ENCODE measurements around the gene NCAPG2. TPM values are rescaled to one million over a fixed set of nuclear protein-coding genes. Genes with fewer than 3 reads are reported as not detected.

The NCAPG2 gene
- polyA plus RNA-seq, 1 donor from 2014 or later = 8.3 TPM

DNA sequence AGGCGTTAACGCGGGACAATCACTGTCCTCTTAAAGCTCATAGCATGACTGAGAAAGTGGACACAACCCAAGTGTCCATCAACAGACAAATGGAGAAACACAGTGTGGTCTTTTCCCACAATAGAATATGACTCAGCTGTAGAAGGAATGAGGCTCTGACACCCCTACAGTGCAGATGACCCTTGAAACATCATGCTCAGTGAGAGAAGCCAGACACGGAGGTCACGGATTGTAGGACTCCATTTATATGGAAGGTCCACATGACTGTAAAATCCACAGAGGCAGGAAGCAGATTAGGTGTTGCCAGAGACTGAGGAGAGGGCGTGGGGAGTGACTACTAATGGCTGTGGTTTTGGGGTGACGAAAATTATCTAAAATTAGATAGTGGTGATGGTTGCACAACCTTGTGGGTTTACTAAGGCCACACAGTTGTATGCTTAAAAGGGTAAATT is 6.1 kb upstream of the NCAPG2 start:
- Histone ChIP-seq H3K27ac (ENCODE audit: low read length) (no peak overlapping the region), H3K79me2 (replicated peaks; ENCODE audit: insufficient read depth, low read length) (no peaks in the 10 kb centered on the region), H4K20me1 (ENCODE audit: insufficient read depth) (no peaks in the 10 kb centered on the region), H3K9me3 (ENCODE audit: low read length) (no peaks in the 10 kb centered on the region), H2AFZ (ENCODE audit: low read depth, low read length) (no peak overlapping the region), H3K9ac (ENCODE audit: low read length) (no peak overlapping the region), H3K4me3 (ENCODE audit: low read length) (no peak overlapping the region), H3K27me3 (ENCODE audit: insufficient read depth, low read depth, low read length) (no peaks in the 10 kb centered on the region), H3K4me2 (ENCODE audit: low read length) (no peak overlapping the region), H3K36me3 (ENCODE audit: insufficient read depth, low read length) (no peaks in the 10 kb centered on the region), H3K9me2 (ENCODE audit: insufficient read depth, low read length) (no peaks in the 10 kb centered on the region), H3F3A (ENCODE audit: insufficient read depth, low read length, poor library complexity, severe bottlenecking) (no peaks in the 10 kb centered on the region)
- TF ChIP-seq, protein P1, sequence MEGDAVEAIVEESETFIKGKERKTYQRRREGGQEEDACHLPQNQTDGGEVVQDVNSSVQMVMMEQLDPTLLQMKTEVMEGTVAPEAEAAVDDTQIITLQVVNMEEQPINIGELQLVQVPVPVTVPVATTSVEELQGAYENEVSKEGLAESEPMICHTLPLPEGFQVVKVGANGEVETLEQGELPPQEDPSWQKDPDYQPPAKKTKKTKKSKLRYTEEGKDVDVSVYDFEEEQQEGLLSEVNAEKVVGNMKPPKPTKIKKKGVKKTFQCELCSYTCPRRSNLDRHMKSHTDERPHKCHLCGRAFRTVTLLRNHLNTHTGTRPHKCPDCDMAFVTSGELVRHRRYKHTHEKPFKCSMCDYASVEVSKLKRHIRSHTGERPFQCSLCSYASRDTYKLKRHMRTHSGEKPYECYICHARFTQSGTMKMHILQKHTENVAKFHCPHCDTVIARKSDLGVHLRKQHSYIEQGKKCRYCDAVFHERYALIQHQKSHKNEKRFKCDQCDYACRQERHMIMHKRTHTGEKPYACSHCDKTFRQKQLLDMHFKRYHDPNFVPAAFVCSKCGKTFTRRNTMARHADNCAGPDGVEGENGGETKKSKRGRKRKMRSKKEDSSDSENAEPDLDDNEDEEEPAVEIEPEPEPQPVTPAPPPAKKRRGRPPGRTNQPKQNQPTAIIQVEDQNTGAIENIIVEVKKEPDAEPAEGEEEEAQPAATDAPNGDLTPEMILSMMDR (IDR thresholded peaks at IDR 0.05; ENCODE audit: poor library complexity, severe bottlenecking) = no peak
- no peak for TF ChIP-seq EP300 (conservative IDR thresholded peaks at IDR 0.05; ENCODE audit: poor library complexity, severe bottlenecking)

DNA sequence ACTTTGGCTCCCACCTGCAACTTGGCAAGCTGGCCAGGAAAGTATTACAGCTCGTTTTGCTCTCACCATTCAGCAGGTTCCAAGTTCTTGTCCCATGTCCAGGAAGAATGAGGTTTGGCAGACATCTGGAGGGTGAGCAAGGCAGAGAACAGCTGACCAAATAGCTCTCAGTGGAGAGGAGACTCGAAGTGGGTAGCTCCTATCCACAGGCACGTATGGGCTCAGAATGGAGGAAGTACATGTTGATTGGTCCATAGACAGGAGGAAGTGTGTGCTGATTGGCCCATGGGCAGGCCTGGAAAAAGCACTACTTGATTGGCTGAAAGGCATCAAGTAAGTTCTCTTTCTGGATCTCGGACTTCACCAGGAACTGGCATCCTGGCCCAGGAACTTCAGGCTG is 3.0 kb upstream of the NCAPG2 start:
- H3K9ac ChIP-seq (ENCODE audit: low read length) = no peak overlapping the region
- H3K9me2 ChIP-seq (ENCODE audit: insufficient read depth, low read length) = no peaks in the 10 kb centered on the region
- H3K36me3 ChIP-seq (ENCODE audit: insufficient read depth, low read length) = no peaks in the 10 kb centered on the region
- no peaks in the 10 kb centered on the region for H3K9me3 ChIP-seq (ENCODE audit: low read length)
- H4K20me1 ChIP-seq (ENCODE audit: insufficient read depth) = no peaks in the 10 kb centered on the region
- H3F3A ChIP-seq (ENCODE audit: insufficient read depth, low read length, poor library complexity, severe bottlenecking) = no peaks in the 10 kb centered on the region
- no peak overlapping the region for H3K4me2 ChIP-seq (ENCODE audit: low read length)
- no peak overlapping the region for H3K27ac ChIP-seq (ENCODE audit: low read length)
- peaks cover 11% of the 10 kb centered on the region for H3K79me2 ChIP-seq (replicated peaks; ENCODE audit: insufficient read depth, low read length)
- no peak overlapping the region for H2AFZ ChIP-seq (ENCODE audit: low read depth, low read length)
- TF ChIP-seq TAF1 (IDR thresholded peaks at IDR 0.05; ENCODE audit: low read depth) (no peak), RAD21 (conservative IDR thresholded peaks at IDR 0.05) (no peak), SMC3 (conservative IDR thresholded peaks at IDR 0.05; ENCODE audit: poor library complexity) (no peak), MXI1 (conservative IDR thresholded peaks at IDR 0.05; ENCODE audit: poor library complexity, severe bottlenecking) (no peak)
- H3K4me3 ChIP-seq (ENCODE audit: low read length) = no peak overlapping the region
- H3K27me3 ChIP-seq (ENCODE audit: insufficient read depth, low read depth, low read length) = no peaks in the 10 kb centered on the region

DNA sequence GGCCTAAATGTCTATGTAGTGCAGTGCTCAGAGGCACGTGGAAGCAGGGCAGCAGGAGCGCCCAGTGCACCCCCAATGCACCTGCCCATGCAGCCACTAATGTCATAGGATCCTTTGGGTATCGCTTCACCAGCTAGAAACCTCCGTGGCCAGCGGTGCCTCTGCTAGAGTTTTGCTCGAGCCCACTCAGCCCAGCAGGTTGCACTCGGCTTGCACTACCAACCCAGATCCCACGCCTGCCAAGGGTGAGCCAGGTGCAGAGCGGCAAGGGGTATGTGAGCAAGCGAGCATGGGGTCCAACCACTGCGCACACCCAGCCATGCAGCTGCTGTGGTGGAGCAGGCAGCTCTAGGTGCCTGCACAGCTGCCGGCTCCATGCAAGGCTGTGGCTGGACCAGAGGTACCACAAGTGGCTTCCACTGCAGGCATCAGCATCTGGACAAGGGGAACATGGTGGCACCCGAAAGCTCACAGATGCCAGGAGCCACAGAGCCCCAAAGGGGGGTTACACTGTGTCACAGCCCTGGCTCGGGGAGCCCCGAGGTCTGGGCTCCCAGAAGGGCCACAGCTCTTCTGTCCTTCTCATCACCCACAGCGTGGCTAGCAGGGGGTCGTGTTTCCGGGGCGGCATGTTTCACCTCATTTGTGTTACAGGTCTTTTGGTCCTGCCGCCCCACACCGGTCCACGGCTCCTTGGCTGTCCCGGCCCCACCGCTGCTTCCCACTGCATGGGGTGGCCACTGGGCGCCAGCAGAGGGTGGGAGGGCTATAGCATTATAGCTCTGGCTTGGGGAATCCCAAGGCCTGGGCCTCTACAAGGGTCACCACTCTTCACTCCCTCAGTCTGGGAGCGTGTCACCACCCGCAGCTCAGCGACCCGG is 2.3 kb upstream of the NCAPG2 start:
- TF ChIP-seq POLR2AphosphoS5 (IDR thresholded peaks at IDR 0.05) = no peak
- no peak for TF ChIP-seq SMC3 (conservative IDR thresholded peaks at IDR 0.05; ENCODE audit: poor library complexity)
- TF ChIP-seq EZH2 (IDR thresholded peaks at IDR 0.05; ENCODE audit: borderline replicate concordance, insufficient read depth, low read length, poor library complexity, severe bottlenecking) = no peak
- no peak for TF ChIP-seq EP300 (conservative IDR thresholded peaks at IDR 0.05; ENCODE audit: poor library complexity, severe bottlenecking)
- TF ChIP-seq RAD21 (conservative IDR thresholded peaks at IDR 0.05) = no peak
- TF ChIP-seq, protein P1 (IDR thresholded peaks at IDR 0.05; ENCODE audit: poor library complexity, severe bottlenecking) = no peak
- no peak for TF ChIP-seq MXI1 (conservative IDR thresholded peaks at IDR 0.05; ENCODE audit: poor library complexity, severe bottlenecking)
- no peak for TF ChIP-seq TAF1 (IDR thresholded peaks at IDR 0.05; ENCODE audit: low read depth)
- TF ChIP-seq, protein P2, sequence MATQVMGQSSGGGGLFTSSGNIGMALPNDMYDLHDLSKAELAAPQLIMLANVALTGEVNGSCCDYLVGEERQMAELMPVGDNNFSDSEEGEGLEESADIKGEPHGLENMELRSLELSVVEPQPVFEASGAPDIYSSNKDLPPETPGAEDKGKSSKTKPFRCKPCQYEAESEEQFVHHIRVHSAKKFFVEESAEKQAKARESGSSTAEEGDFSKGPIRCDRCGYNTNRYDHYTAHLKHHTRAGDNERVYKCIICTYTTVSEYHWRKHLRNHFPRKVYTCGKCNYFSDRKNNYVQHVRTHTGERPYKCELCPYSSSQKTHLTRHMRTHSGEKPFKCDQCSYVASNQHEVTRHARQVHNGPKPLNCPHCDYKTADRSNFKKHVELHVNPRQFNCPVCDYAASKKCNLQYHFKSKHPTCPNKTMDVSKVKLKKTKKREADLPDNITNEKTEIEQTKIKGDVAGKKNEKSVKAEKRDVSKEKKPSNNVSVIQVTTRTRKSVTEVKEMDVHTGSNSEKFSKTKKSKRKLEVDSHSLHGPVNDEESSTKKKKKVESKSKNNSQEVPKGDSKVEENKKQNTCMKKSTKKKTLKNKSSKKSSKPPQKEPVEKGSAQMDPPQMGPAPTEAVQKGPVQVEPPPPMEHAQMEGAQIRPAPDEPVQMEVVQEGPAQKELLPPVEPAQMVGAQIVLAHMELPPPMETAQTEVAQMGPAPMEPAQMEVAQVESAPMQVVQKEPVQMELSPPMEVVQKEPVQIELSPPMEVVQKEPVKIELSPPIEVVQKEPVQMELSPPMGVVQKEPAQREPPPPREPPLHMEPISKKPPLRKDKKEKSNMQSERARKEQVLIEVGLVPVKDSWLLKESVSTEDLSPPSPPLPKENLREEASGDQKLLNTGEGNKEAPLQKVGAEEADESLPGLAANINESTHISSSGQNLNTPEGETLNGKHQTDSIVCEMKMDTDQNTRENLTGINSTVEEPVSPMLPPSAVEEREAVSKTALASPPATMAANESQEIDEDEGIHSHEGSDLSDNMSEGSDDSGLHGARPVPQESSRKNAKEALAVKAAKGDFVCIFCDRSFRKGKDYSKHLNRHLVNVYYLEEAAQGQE (IDR thresholded peaks at IDR 0.05; ENCODE audit: borderline replicate concordance) = no peak
- H3K9me3 ChIP-seq (ENCODE audit: low read length) = no peaks in the 10 kb centered on the region
- no peak overlapping the region for H3K4me3 ChIP-seq (ENCODE audit: low read length)

More for the DNA sequence above, 2.3 kb upstream of the NCAPG2 start:
- Histone ChIP-seq H3K36me3 (ENCODE audit: insufficient read depth, low read length) (no peaks in the 10 kb centered on the region), H3F3A (ENCODE audit: insufficient read depth, low read length, poor library complexity, severe bottlenecking) (no peaks in the 10 kb centered on the region), H3K9ac (ENCODE audit: low read length) (no peak overlapping the region), H2AFZ (ENCODE audit: low read depth, low read length) (no peak overlapping the region), H3K27ac (ENCODE audit: low read length) (no peak overlapping the region), H3K79me2 (replicated peaks; ENCODE audit: insufficient read depth, low read length) (peaks cover 18% of the 10 kb centered on the region), H3K9me2 (ENCODE audit: insufficient read depth, low read length) (no peaks in the 10 kb centered on the region), H4K20me1 (ENCODE audit: insufficient read depth) (no peaks in the 10 kb centered on the region), H3K27me3 (ENCODE audit: insufficient read depth, low read depth, low read length) (no peaks in the 10 kb centered on the region), H3K4me2 (ENCODE audit: low read length) (no peak overlapping the region)
